ENCODE results near the gene YIF1A.
A peak's percentile ranks its signal among the peaks of the same experiment; 100 is the strongest.
"Not testable (repeated sequence)": the region's sequence is repeated elsewhere in the genome, so short reads cannot be mapped to it uniquely, and the experiment has no call there.

YIF1A gene

DNA sequence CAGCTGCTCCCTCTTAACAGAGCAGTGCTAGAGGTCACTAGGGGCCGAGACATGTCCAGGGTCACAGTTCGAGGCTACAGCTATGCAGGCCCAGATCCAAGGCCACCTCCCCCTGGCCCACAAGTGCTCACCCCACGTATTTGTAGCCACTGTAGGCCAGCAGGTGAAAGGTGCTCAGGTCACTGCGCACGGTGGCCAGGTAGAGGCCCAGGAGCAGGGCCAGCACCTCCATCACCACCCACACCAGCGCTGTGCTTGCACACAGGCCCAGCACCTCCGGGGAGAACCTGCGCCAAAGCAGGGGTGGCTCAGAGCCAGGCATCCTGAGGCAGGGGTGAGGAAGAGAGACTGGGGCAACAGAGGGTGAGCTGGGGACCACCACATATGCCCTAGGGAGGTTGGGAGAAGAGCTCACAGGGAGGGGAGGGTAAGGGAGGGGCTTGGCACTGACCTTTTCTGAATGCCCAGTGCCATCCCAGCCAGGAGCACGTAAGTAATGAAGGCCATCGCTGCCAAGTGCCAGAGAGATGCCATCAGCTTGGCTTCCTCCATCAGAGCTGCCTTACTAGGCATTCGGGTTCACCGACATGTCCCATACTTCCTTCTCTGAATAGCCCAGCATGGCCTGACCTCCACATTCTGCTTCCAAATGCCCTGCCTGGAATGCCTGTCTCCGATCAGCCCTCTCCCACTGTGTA is 3.5 kb downstream of the YIF1A start:
- DNase-seq, result no peak

DNA sequence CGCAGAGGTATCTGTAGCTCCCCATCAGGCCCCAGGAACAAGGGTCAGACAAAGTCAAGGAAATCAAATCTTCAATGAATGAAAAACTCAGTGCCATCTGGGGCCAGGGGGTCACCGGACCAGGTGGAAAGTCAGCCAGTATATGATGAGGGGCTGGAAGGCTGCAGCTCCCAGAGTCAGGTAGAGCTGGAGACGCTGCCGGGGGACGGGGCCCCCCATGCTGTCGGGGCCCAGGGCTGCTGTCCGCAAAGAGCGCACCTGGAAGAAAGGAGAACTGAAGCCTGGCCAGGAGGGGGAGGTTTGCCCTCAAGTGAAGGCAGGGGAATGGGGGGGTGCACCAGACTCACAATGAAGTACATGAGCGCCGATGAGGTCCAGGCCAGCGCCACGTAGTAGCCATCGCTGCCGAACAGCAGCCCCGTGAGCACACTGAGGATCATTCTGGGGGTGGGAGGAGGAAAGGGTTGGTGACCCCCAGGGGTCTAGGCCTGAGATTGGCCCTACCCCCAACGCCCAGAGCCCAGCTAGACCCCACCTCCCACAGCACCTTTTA is 4.3 kb downstream of the YIF1A start:
- DNase-seq, result no peak

DNA sequence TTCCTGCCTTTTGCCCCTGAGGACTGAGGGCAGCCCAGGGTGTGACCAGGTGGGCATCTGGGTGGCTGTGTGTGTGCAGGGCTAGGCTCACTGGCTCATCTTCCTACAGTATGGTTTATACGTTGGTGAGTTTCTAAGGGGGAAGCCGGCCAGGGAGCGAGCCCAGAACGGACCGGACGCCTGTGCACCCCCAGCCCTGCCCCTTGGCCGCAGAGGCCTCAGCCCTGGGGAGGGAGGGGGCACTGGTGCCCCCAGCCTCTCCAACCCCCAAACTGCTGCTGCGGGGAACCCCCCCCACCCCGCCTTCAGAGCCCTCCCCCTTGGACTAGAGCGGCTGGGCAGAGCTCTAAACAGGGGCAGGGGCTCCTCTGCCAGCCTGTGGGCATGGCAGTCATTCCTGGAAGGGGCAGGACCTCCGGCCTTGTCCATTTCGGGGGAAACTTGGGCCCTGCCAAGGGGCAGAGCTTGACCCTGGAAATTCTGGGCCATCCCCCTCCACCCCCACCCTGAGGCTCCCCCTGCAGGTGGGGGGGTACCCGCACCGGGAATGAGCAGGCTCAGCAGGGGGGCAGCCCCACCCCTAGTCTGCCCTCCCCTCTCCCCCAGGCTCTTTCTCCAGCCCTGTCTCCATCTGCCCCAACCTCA is 5.4 kb downstream of the YIF1A start:
- DNase-seq, result no peak

DNA sequence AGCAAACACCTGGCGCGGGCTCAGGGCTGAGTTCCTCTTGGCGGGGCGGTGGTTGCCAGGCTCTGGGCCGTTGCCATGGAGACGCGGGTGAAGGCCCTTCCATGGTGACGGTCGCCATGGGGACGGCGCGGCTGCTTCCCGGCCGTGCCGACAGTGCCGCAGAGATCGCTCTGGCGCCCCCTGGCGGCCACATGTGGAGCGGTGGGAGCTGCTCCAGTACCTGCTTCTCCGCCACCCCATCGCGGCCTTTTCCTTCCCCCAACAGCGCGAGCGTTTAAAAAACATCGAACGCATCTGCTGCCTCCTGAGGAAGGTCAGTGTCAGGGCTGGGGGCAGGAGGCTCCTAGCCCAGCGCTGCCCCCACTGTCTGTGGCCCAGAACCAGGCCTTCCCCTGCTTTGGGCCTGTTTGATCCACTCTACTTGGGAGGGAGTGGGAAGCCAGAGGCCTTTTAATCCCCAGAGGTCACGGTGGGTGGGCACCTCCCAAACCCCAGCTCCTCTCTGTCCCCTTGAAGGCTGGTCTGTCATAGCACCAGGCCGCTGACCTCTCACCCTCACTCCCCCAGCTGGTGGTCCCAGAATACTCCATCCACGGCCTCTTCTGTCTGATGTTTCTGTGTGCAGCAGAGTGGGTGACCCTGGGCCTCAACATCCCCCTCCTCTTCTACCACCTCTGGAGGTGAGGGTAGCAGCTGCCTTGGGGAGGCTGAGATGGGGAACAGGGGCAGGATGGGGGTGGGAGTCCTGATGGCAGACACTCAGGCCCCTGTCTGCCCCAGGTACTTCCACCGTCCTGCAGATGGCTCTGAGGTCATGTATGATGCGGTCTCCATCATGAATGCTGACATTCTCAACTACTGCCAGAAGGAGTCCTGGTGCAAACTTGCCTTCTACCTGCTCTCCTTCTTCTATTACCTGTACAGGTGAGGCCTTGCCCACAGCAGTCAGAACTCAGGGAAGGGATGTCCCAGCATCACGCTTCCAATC is 6.2 kb downstream of the YIF1A start:
- DNase-seq, result peak; percentile 95 to 100 (median 98)

DNA sequence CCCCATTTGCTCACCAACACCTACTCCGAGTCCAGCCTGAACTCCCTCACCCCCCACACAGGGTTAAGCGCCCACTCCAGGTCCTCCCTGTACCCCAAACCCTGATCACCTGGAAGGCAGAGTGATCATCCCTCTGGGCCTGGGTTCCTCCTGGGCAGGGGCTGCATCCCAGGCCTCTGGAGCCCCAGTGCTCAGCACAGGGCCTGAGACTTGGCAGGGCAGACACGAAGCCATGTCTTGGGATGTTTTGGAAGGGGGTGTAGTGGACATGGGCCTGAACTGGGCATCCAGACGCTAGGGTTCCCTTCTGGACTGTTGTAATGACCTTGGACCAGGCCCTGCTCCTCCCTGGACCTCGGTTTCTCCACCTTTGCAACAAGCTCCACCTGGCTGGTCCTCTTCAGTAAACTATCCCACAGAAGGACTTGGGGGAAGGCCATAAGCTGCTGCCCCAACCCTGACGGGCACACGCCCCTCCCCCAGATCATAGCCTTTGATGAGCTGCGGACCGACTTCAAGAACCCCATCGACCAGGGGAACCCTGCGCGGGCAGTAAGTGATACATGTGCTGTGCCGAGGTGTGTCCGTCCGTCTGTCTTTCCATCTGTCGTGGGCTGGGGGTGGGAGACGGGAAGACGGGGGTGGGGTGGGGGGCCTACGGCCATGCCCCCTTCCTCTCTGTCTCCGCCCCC is 7.0 kb downstream of the YIF1A start:
- DNase-seq, result no peak

DNA sequence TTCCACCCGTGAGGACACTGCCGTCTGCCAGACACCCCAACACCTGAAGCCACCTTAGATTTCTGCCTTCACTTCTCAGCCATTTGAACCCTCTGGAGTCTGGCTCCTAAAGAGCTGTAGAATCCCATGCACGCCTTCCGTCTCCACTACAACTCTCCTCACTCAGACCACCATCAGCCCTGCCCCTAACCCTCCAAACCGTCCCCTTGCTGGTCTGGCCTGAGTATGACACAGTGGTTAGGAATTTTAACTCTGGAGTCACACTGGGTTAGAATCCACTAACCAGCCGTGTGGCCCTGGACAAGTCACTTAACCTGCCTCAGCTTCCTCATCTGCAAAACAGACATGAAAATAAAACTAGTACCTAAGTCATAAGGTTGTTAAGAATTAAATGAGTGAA is 7.9 kb downstream of the YIF1A start:
- no peak for DNase-seq

DNA sequence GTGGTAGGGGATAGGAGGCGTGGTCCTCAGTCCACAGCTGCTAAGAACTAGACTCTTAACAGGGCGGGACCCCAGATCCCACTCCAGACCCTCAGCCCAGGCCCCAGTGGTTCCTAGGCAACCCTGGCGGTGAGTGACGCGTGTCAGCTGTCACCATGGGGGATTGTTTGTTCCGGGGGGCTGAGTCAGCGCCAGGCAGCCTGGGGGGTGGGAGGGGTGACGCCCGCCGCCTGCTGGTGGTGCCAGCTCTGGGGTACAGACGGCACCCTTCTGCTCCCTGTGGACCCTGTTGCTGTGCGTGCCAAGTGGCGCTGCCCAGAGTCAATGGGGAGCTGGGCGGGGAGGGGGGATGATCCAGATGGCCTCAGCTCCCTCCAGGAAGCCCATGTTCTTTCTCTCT is 8.5 kb downstream of the YIF1A start:
- DNase-seq, result no peak

DNA sequence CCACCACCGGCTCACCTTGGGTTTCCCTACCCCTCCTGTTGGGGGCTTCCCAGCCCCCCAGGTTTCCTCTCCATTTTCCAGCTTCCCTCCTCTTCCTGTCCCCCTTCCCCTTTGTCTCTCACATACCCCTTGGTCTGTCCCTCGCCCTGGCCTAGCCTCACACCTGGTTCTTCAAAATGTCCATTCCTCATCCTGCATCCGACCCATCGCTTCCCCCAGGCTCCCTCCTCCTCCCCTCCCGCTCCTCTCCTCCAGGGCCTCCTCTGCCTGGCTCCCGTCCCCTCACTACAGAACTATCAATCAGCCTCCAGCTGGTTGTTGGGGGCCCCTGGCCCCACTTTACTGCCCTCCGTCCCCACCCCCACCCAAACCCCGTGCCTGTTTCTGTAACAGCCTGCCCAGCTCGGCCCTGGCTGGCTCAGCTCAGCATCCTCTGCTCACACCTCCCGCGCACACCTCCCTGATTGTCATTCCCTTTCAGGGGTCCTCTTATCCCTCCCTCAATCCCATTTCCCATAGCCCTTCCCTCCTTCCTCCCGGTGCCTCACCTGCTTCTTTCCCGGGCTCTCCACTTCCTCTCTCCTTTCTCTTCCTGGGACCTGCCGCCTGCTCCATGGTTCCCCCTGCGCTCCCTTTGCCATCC is 9.7 kb downstream of the YIF1A start:
- no peak for DNase-seq

DNA sequence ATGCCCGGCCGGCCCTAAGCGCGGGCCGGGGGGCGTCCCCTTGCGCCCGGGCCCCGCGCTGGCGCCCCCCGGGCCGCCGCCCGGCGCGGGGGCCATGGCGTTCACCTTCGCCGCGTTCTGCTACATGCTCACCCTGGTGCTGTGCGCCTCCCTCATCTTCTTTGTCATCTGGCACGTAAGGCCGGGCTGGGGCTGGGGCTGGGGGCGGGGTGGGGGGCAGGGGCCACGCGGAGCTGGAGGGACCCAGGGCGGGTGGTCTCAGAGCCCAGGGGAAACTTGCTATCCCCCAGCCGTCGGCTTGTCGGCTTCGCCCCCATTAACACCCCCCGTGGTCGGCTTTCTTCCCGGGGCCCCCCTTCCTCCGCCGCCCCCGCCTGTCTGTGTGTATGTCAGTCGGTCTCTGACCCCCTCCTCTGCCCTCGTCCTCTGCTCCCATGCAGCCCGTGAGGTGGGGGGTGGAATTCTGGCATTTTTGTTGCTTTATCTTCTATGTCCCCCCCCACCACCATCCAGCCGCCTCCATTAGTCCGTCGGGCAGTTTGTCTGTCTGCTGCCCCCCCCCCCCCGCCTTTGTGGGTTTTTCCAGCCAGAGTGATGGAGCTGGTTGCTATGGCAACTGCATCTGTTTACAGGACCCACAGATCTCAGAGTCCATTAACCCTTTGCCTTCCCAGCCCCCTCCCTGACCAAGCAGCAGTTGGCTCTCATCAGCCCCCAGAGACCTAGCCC is 10.4 kb downstream of the YIF1A start:
- DNase-seq, result no peak

DNA sequence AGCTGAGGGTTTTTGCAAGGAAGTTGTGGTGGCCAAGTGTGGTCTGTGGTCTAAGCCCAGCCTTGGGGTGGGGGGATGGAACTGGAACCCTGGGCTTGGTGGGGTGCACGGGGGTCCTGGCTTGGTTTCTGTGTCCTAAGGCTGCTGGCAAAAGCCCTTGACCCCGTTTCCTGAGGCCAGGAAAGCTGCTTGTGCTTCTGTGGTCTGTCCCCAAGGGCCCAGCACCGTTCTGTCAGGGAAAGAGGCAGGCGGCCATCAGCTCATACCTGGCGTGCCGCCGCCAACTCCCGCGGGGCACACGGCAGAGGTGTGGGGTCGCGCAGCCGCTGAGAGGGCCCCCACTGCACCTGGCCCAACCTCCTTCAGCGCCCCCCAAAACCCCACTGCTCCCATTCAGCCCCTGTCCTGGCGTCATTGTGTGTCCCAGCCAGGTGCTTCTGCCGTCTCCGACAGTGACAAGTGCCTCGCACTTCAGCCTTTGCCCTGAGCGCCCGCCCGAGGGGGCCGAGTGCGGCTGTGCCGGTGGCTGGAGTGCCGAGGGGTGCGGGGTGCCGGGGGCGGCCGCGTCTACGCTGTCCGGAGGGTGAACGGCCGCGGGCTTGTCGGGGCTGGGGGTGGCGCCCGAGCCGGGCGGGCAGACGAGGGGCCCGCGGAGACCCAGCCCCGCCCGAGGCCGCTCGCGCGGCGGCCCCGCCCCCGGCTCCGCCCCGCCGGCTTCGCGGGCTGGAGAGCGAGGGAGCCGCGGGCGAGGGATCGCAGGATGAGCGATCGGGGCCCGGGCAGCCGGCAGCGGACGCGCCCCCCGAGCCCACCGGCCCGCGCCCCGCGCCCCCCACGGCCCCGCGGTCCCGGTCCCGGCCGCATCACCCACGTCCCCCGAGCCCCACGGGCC is 11.2 kb downstream of the YIF1A start, which contains the start of gene CNIH2:
CNIH2 (plus strand) TSS at position 705 of the 892 bp plus-strand sequence. CDS start 282 bp downstream, outside the sequence.
- DNase-seq, result peak in 1 of 4 experiments; percentile 38

DNA sequence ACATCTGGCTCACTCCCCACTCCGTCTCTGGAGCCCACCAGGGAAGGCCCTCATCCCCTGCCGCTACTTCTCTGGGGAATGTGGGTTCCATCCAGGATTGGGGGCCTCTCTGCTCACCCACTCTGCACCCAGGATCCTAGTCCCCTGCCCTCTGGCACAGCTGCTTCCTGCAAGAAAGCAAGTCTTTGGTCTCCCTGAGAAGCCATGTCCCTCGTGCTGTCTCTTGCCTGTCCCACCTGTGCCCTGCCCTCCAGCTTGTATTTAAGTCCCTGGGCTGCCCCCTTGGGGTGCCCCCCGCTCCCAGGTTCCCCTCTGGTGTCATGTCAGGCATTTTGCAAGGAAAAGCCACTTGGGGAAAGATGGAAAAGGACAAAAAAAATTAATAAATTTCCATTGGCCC is 11.9 kb downstream of the YIF1A start:
- DNase-seq, result not testable (repeated sequence)

DNA sequence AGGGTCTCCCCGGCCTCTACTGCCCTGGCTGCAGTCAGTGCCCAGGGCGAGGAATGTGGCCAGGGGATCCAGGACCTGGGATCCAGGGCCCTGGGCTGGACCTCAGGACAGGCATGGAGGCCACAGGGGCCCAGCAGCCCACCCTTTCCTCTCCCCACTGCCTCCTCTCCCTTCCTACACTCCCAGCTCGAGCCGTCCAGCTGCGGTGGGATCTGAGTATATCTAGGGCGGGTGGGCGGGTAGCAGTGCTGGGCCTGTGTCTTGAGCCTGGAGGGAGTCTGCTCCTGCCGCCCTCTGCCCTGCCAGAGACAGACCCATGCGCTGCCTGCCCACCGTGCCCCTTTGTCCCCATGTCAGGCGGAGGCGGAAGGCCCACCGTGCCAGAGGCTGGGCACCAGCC is 12.3 kb downstream of the YIF1A start:
- not testable (repeated sequence) for DNase-seq

DNA sequence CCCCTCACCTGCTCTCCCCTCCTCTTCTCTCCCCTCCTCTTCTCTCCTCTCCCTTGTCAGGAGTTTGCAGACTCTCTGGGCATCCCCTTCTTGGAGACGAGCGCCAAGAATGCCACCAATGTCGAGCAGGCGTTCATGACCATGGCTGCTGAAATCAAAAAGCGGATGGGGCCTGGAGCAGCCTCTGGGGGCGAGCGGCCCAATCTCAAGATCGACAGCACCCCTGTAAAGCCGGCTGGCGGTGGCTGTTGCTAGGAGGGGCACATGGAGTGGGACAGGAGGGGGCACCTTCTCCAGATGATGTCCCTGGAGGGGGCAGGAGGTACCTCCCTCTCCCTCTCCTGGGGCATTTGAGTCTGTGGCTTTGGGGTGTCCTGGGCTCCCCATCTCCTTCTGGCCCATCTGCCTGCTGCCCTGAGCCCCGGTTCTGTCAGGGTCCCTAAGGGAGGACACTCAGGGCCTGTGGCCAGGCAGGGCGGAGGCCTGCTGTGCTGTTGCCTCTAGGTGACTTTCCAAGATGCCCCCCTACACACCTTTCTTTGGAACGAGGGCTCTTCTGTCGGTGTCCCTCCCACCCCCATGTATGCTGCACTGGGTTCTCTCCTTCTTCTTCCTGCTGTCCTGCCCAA is 12.8 kb downstream of the YIF1A start:
- no peak for DNase-seq

DNA sequence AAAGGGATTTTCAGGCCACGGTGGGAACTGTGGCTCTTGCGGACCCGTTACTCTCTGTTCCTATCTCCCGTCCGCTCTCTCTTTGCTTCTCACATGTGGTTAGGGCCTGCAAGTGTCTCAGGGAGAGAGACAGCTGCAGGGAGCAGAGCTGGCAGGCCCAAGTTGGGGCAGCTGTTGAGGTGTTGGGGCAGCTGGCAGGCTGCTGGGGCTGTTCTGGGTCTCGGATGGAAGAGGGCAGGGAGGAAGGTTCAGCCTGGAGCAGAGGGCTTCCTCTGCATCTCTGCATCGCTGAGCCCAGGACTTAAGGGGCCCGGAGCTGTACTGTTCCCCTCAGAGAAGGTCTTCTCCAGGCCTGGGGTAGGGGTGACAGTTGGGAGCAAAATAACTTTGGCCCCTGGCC is 13.5 kb downstream of the YIF1A start:
- no peak for DNase-seq

DNA sequence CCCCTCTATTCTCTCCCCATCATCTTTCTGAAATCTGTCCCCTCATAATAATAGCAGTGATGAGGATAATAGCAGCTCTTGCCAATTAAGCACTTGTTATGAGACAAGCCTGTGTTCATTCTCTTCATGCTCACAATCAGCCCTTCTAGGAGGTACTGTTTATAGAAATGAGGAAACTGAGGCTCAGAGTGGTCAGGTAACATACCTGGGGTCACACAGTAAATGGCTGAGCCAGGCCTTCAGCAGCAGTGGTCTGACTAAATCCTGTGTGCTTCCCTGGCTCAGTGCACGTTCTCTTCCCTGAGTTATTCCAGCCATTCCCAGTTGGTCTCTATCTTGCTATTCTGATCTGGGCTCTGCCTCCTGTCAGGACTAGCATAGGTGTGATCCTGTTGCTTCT is 14.7 kb downstream of the YIF1A start:
- DNase-seq, result no peak

DNA sequence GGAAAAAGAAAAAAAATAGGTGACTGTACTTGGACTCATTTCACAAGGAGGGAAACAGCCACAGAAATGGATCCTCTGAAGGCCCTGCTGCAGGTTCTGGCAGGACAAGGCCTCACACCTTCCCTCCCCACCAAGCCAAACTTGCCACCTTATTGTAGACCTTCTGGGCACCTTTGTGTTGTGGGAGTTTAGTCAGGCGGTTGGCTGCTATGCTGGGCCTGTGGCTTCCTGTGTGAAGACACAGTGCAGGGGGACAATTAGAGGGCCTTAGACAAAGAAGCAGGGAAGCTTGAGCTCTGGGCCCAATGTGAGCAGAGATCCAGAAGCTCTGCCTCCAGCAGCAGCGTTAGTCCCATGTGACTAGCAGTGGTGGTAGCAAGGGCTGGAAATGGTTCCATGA is 16.3 kb downstream of the YIF1A start:
- no peak for DNase-seq

DNA sequence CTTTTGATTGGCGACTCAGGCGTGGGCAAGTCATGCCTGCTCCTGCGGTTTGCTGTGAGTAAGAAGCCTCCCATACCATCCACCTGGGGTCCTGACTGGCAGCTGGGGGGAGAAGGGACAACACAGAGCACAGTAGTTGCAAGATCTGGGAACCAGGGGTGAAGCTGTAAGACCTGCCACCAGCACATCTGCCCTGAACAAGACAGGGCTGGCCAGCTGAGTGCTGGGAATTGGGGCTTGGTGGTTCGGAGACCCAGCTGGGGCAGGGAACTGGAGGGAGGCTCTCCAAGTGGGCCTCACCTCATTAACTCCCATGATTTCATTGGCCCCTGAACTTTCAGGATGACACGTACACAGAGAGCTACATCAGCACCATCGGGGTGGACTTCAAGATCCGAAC is 17.1 kb downstream of the YIF1A start:
- no peak for DNase-seq

DNA sequence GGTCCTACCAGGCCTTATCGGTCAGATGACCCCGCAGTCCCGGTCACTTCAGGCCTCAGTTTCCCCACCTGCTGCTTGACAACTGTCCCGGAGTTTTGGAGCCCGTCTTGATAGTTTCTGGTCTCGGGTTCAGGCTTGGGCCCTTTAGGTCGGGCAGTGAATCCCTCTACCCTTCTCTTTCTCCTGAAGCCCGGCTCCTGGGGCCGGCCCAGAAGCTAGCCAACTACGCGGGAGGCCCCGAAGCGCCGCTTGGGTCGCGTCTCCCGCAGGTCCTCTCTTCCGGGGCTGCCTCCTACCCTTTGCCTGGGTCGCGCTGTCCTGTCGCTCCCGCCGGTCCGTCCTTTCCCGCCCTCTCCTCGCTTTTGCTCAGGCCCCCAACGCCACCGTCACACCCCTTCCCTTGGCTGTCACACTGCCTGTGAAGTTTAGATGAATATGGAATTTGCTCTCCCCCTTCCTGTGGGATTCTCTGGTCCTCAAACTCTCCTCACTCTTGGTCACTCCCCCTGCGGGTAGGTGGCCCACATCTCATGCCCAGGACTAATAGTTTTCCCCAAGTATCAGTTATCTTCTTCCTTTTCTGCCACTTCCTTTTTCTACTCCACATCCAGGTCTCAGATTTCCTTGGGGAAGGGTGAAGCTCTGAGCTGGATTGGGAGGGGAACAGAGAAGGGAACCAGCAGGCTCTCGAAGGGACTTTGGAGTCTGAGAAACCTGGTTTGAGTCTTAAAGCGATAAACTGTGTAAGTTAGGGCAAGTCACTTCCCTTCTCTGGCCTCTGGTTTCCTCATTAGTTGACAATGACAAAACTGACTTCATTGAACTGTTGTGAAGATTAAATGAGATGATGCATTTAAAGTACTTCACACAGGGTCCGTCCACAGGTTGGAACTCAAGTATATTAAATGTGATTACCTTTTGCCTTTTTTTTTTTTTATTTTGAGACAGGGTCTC is 19.7 kb downstream of the YIF1A start:
- no peak for DNase-seq

Measured in activated CD4-positive, CD25-positive, alpha-beta regulatory T cell (primary cell).